Measurements from ENCODE around the gene KCTD11.

KCTD11 gene

DNA sequence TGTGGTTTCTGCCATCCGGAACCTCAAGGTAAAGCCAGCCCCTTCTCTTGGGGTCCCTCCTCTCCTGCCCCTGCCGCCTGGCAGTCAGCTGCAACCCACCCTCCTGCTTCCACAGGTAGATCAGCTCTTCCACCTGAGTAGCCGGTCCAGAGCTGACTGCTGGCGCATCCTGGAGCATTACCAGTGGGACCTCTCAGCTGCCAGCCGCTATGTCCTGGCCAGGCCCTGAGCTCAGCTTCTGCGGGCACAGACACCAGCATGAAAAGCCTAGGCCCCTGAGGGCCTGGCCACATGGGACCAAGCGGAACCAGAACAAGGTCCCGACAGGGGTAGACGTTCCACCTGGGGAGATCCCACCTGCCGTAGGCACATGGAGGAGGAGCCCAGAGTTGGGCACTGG is 36.9 kb downstream of the KCTD11 start:
- DNase-seq (ENCODE audit: low read depth), result no peak
- no peak overlapping the region for H3K4me3 ChIP-seq (ENCODE audit: low read depth, low read length)
- TF ChIP-seq, protein P1, sequence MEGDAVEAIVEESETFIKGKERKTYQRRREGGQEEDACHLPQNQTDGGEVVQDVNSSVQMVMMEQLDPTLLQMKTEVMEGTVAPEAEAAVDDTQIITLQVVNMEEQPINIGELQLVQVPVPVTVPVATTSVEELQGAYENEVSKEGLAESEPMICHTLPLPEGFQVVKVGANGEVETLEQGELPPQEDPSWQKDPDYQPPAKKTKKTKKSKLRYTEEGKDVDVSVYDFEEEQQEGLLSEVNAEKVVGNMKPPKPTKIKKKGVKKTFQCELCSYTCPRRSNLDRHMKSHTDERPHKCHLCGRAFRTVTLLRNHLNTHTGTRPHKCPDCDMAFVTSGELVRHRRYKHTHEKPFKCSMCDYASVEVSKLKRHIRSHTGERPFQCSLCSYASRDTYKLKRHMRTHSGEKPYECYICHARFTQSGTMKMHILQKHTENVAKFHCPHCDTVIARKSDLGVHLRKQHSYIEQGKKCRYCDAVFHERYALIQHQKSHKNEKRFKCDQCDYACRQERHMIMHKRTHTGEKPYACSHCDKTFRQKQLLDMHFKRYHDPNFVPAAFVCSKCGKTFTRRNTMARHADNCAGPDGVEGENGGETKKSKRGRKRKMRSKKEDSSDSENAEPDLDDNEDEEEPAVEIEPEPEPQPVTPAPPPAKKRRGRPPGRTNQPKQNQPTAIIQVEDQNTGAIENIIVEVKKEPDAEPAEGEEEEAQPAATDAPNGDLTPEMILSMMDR (IDR thresholded peaks at IDR 0.05; ENCODE audit: insufficient read depth, low read depth, low read length, missing control alignments), result no peak

DNA sequence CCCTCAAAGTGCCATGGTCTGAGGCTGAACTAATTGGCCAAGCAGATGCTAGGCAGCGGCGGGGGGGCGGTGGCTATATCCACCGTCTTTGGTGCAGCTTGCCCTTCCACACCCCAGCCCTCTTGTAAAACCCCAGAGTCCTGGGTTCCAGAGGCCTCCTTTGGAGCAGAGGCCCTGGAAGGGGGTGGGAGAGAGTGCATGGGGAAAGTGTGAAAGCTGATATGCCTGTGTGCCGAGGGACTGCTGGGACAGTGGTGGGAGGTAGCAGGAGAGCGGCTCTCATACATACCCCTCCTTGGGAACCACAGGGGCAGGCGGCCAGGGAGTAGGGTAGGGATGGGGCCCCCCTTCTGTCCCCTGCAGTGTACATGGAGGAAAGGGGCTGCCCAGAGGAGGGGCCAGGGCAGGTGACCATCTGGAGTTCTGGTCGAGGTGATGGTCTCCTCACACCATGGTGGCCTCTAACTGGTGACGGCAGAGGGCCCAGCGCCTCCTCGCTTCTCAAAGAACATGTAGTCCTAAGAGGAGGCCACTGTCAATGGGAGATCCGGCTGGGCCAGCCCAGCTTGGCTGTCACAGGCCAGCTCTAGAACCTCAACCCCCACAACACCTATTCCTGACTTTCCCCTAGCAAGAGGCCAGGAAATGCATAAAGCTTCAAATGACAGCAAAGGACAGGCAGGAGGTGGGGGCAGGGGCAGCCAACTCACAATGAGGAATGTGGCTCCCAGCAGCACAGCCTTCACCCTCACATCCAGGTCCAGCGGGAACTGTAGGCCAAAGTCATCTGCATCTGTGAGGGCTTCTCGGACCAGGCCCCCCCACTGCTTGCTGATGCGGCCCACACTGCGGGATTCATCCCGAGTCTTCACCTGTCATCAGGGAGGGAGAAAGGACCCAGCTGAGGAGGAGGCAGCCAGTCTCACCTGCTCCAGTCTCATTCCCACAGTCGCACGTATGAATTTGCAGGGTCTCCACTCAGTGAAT is 38.3 kb downstream of the KCTD11 start:
- TF ChIP-seq, protein P1 (IDR thresholded peaks at IDR 0.05; ENCODE audit: insufficient read depth, low read depth, low read length, missing control alignments), result no peak
- no peak overlapping the region for H3K4me3 ChIP-seq (ENCODE audit: low read depth, low read length)
- DNase-seq (ENCODE audit: low read depth), result no peak

DNA sequence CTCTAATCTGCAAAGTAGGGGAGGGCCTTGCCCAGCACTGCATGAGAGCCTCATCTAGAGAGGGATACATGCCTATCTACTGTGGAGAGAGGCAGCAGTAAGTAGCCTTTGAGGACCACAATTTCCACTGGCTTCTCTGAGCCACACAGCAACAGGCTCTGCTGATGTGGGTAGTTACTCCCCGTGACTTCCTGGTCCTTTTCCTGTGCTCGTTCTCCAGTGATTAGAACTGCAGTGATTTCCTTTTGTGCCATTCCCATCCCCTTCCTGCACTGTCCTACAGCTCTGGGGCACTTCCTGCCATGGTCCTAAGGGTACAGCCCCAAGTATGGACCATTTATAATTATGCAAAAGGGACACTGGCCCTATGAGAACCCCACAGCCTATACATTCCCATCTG is 39.3 kb downstream of the KCTD11 start:
- DNase-seq (ENCODE audit: low read depth), result no peak
- TF ChIP-seq, protein P1 (IDR thresholded peaks at IDR 0.05; ENCODE audit: insufficient read depth, low read depth, low read length, missing control alignments), result no peak

DNA sequence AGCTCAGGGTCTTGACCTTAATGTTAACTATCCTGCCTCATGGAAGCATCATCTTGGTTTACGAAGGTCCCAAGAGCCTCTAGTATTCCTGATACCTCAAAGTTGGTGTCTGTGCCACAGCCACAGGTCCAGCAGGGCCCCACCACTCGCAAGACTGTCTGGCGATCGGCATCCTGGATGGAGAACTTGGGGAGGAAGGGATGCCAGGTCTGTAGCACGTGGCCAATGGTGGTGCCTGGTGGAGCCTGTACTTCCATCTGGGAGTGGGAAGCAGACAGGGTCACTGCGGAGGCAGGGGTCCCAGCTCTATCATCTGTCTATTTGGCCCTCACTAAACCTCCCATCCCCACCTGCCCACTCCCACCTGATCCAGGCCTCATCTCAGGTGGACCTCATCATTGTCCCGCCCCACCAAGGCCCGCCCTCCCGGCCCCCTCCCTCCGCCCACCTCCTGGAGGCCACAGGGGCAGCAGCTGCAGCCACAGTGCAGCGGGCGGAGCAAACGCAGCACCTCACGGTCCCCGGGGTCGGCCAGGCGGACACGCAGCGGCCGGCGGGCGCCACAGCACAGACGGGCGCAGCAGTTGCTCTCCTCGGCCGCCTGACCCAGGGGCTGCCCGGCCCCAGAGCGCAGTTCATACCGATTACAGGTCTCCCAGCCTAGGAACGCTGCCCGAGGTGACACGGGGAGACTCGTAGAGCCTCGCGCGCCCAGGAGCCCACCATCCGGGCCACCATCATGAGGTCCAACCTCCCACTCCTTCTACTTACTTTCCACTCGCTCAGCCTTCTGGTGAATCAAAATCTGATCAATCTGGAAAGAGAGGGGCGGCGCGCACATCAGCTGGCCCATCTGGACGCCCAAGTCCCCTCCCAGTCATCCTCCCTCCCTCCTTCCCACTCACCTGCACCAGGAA is 41.0 kb downstream of the KCTD11 start:
- no peak for DNase-seq (ENCODE audit: low read depth)
- H3K4me3 ChIP-seq (ENCODE audit: low read depth, low read length), result peak overlapping the region; percentile 97
- TF ChIP-seq, protein P1 (IDR thresholded peaks at IDR 0.05; ENCODE audit: insufficient read depth, low read depth, low read length, missing control alignments), result no peak

More for the DNA sequence above, 39.3 kb downstream of the KCTD11 start:
- H3K4me3 ChIP-seq (ENCODE audit: low read depth, low read length), result no peak overlapping the region

DNA sequence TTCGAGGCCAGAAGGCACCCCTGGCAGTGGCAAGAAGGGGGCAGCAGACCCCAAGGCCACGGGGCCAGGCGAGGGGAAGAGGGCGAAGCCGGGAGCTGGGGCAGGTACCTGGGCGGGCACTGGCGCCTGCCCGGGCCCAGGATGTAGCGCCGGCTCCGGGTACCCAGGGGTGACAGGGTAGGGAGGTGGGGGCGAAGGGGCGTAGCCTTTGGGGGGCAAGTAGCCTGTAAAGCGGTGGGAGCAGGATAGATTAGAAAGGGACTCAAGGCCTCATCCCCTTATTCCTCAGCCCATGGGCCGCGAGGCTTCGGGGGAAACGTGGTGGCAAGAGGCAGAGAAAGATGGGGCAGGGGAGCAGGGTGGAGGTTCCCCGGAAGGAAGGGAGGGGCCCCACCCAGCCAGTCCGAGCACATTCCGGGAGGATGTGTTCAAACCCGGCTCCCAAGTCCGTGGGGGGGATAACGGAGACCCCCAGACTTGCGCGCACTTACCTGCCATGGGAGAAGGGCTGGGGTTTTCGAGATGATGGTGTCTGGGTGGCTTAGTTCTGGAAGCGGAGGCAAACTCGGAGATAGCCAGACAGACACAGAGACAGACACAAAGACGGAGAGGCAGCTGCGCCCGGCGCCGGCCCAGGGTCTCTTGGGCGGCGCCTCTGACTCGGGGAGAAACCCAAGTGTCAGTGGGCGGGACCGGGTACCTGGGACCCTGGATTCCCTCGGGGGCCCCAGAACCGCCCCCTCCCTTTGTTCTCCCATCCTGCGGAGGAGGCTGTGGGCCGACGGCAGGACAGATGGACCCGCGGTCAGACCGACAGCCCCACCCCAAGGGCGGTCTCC is 41.9 kb downstream of the KCTD11 start:
- TF ChIP-seq, protein P1 (IDR thresholded peaks at IDR 0.05; ENCODE audit: insufficient read depth, low read depth, low read length, missing control alignments), result no peak
- DNase-seq (ENCODE audit: low read depth), result no peak
- peak overlapping the region; percentile 97 for H3K4me3 ChIP-seq (ENCODE audit: low read depth, low read length)
